Left cardiac atrium (tissue), 4 donors: ENCODE data around the gene ZBTB47. TPM values are rescaled to one million over a fixed set of nuclear protein-coding genes. Genes with fewer than 3 reads are reported as not detected.
A peak's percentile ranks its signal among the peaks of the same experiment; 100 is the strongest.

Experiments
- ATAC-seq, 2 donors: fragments of 200-7000 bp; cut with Tn5 transposase; one replicate each; pipeline ENCODE4 v1.9.1; 2020; ENCODE audit warnings: mild to moderate bottlenecking in 2 of 2, moderate library complexity in 2 of 2
- DNase-seq: peaks from one replicate; pipeline ENCODE4 v3.0.0-alpha.2; 2020
- intact Hi-C, 2 donors: fragments of 100-400 bp; cut with DNase I; formaldehyde crosslinking; loops; one replicate each; pipeline versions ENCODE4 v1.14.1 to v1.15.1; 2022 to 2023
- total RNA-seq, 2 donors: library from RNA; stranded (reverse); fragmentation: NEBNext Ultra II Directional; extraction: Animal tissue kit (Norgen Biotek cat#: 25700); gene quantifications; one replicate each; pipeline ENCODE4 v1.2.1, GENCODE V29; 2021
- donor health status: DM: no; HTN: yes; CAD: no.
- donor health status: DM: no; HTN: yes; CAD: no; lungs with severe emphysema.
- donor health status: DM: yes; HTN: yes; CAD: no.
- donor health status: Dilated cardiomyopathy.

The ZBTB47 gene
- total RNA-seq, 2 donors from 2014 or later = 68.5 to 108 TPM

GRCh38 chr3:42662037-42662812, 8.7 kb downstream of the ZBTB47 start:
- intact Hi-C loops = loop anchor here in 1 of 2 donors (5.0 kb wide), 1 partner anchor 40 kb away; the partner anchor contains the start of gene HHATL
- ATAC-seq (no peak), DNase-seq (no peak)

DNA sequence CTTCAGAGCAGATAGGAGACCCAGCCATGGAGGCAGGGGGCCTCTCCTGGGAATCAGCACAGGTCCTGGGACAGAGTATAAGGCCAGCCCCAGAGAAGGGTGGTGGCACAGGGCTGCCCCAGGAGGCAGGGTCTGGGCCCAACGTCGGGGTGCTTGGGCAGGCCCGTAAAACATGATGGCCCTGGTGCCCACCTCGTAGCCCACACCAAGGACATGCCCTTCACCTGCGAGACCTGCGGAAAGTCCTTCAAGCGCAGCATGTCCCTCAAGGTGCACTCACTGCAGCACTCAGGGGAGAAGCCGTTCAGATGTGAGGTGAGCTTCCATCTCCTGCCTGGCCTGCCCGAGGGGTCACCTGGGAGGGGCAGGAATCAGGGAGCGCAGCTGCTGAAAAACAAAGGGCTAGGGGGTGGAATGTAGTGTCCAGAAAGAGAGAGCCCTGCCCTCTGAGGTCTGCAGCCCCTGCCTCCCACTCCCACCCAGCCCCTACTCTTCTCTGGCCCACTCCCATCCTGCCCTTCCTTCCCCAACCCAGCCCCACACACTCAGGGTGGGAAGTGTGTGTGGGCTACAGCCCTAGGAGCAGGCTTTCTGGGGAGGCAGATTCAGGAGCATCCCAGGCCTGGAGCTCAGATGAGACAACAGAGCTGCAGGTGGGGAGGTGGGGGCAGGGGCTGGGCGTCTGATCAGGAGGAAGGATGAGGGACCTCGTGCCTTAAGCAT, 9.5 kb downstream of the ZBTB47 start:
- no peak for ATAC-seq
- no peak for DNase-seq
- intact Hi-C loops = loop anchor here in 1 of 2 donors (5.0 kb wide), 1 partner anchor 39 kb away; the partner anchor contains the start of gene HHATL

- intact Hi-C loops = loop anchor here in 1 of 2 donors (5.0 kb wide), 1 partner anchor 38 kb away; the partner anchor contains the start of gene HHATL
- ATAC-seq = no peak
- DNase-seq = no peak
These were observed 10.3 kb downstream of the ZBTB47 start for GRCh38 chr3:42663581-42664437.

DNA sequence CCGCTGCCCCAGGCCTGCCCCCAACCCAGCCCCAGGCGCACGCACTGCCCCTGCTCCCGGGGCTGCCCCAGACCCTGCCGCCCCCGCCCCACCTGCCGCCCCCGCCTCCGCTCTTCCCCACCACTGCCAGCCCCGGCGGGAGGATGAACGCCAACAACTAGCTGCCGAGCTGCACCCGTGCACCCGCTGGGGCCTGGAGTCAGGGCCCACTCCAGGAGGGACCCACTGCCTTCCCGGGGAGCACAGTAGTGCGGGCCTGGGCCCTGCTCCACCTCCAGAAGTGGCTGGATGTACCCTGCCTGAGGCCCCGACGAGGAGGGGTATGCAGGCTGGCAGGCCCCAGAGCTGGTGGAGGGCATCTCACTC, 10.9 kb downstream of the ZBTB47 start:
- intact Hi-C loops = loop anchor here in 1 of 2 donors (5.0 kb wide), 1 partner anchor 38 kb away; the partner anchor contains the start of gene HHATL
- ATAC-seq (no peak), DNase-seq (no peak)

DNA sequence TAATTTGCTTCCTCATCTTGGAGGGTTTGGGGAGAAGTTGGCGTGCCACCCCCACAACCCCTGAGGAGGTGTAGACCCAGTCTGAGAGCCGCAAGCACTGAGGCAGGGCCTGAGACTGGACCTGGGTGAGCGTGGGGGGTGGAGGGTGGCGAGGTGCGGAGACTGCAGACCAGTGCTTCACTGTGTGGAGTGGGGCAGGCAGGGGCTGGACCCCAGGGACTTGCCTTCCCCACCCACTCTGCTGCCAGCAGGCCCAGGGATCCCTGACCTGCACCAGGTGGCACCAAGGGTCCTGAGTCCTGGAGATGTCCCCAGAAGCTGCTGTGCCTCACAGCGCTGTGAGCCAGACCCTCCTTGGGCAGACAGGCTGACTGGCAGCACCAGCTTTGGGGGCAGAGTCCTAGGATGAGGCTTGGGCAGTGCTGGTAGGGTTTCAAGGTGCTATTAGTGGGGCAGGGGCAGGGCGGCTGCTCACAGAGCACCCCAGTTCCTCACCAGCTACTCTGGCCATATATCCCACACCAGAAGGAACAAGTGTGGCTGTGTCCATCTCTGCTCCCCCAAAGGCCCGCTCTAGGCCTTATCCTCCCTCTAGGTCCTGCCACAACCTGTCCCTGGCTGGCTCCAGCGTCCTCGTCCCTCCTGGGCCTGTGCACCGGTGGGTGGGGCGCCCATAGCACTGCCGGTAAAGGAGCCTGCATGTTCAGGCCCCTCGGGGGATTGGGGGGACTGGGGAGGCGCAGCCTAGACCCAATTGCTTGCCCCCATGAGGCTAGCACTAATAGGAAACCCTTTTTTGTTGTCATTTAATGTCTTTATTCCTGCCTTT, 11.8 kb downstream of the ZBTB47 start:
- ATAC-seq (no peak), DNase-seq (no peak)
- intact Hi-C loops = no loop called here

GRCh38 chr3:42666022-42666421, 12.5 kb downstream of the ZBTB47 start:
- no peak for ATAC-seq
- intact Hi-C loops = no loop called here
- DNase-seq = no peak

- ATAC-seq = peak; percentile 36
- intact Hi-C loops = no loop called here
These were observed 13.1 kb downstream of the ZBTB47 start for GRCh38 chr3:42666577-42666998.

GRCh38 chr3:42667096-42667522, 13.6 kb downstream of the ZBTB47 start:
- intact Hi-C loops = no loop called here
- no peak for DNase-seq
- peak; percentile 6 to 12 for ATAC-seq

More at GRCh38 chr3:42666577-42666998, 13.1 kb downstream of the ZBTB47 start:
- no peak for DNase-seq

GRCh38 chr3:42667523-42668412, 14.3 kb downstream of the ZBTB47 start:
- DNase-seq (no peak), ATAC-seq (peak; percentile 1 to 12)

DNA sequence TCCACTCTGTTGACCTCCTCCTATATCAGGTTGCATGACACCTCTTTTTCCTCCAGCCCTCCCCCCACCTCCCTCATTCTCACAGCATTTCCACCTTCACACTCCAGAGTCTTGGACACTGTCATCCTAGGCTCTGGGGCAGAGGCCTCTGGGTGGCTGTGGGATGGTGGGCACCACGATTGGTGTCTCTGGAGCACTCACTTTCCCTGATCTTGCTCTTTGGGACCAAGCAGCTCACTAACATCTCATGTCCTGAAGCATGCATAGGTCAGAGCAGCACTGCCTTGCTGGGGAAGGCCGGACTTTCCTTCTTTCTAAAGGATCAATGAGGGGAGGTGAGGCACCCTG, 14.9 kb downstream of the ZBTB47 start:
- intact Hi-C loops = no loop called here
- ATAC-seq = no peak
- DNase-seq = no peak

More at GRCh38 chr3:42667523-42668412, 14.3 kb downstream of the ZBTB47 start:
- intact Hi-C loops = no loop called here

DNA sequence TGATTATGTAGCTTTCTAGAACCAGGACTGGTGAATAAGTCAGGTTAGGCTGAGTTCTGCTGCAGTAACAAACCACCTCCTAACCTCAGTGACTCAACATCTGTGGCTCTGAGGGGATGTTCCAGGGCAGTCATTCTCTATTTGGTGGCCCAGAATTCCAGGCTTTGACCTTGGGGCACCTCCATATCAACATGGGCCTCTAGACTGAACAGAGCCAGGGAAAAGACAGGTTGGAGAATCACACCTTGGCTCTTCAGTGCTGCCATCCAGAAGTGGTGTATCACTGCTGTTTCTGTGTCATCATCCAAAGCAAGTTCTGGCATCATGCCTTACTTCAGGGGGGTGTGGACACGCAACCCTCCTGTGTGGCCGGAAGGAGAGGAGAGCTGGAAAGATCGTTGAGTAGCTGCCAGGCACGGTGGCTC, 15.3 kb downstream of the ZBTB47 start:
- no peak for DNase-seq
- intact Hi-C loops = no loop called here
- ATAC-seq = peak in 1 of 2 donors; percentile 2

GRCh38 chr3:42670051-42670576, 16.6 kb downstream of the ZBTB47 start:
- intact Hi-C loops = no loop called here
- ATAC-seq (no peak), DNase-seq (no peak)

DNA sequence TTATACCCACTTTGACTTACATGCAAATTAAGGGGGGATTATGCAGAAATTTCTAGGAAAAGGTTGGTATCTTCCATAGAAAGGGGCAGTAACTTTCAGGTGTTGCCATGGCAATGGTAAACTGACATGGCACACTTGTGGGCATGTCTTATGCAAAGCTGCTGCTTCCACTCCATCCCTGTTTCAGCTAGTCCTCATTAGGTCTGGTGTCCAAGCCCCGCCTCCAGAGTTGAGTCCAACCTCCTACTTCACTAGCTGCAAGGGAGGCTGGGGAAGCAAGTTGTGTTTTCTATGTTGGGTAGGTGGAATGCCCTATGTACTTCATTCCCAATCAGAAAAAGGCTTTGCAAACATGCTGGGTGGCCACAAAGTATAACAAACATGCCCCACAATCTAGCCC, 17.2 kb downstream of the ZBTB47 start:
- intact Hi-C loops = no loop called here
- ATAC-seq (no peak), DNase-seq (no peak)

GRCh38 chr3:42672515-42672914, 19.0 kb downstream of the ZBTB47 start:
- DNase-seq = no peak
- intact Hi-C loops = no loop called here
- no peak for ATAC-seq

DNA sequence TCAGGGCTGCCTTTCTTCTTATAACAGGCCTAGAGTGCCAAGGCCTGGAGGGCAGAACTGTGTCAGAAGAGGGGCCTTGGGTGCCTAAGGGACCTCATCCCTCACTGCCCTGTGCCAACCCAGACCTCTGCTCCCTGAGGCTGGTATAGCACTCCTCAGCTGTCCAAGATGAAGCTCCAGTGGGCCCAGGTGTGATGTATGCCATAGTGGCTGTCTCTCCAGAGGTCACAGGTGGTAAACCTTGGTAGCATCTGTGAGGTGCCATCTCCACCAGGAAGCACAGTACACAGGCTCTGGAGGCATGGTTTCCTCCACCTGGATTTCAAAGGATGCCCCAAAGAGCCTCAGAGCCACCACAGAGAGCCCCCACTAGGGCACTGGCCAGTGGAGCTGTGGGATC, 19.6 kb downstream of the ZBTB47 start:
- intact Hi-C loops = no loop called here
- DNase-seq = no peak
- ATAC-seq = no peak

DNA sequence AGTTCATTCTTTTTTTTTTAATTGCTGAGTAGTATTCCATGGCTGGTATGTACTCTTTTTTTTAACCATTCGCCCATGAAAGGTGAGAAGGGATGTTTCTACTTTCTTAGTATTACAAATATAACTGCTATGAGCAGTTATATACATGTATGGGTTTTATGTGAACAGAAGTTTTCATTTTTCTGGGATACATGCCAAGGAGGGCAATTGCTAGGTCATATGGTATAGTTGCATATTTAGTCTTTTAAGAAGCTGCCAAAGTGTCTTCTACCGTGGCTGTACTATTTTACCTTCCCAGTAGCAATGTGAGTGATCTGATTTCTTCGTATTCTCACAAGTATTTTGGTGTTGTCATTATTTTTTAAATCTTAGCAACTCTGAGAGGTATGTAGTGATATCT, 20.6 kb downstream of the ZBTB47 start:
- ATAC-seq (no peak), DNase-seq (no peak)
- intact Hi-C loops = no loop called here

DNA sequence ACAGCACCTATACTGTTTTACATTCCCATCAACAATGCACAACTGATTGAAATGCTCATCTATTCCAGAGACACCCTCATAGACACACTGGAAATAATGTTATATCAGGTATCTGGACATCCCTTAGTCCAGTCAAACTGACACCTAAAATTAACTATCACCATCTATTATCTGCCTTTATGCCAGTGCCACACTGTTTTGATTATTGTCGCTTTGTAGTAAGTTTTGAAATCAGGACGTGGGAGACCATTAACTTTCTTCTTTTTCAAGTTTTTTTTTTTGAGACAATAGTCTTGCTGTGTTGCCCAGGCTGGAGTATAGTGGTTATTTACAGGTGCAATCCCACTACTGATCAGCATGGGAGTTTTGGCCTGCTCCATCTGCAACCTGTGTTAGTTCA, 22.4 kb downstream of the ZBTB47 start:
- no peak for ATAC-seq
- no peak for DNase-seq
- intact Hi-C loops = no loop called here
